HepG2 (cell line): Measurements from ENCODE around the gene CCN2. TPM values are rescaled to one million over a fixed set of nuclear protein-coding genes. Genes with fewer than 3 reads are reported as not detected.

ENCODE experiments used
- BATF2 ChIP-seq: sonication (generic); formaldehyde crosslinking; IDR thresholded peaks from 2 replicates; pipeline ENCODE4 v1.8.0; 2022; ENCODE audit warnings: mild to moderate bottlenecking, missing genetic modification reagents, moderate library complexity
- CENPBD1 ChIP-seq: sonication (generic); formaldehyde crosslinking; IDR thresholded peaks from 2 replicates; pipeline ENCODE4 v1.8.0; 2022; ENCODE audit warnings: missing genetic modification reagents, low read depth, mild to moderate bottlenecking, borderline replicate concordance
- CTCF ChIP-seq: sonication (generic); formaldehyde crosslinking; IDR thresholded peaks from 2 replicates; pipeline ENCODE4 v1.5.0; 2020; ENCODE audit warnings: mild to moderate bottlenecking, missing genetic modification reagents, moderate library complexity
- ELF3 ChIP-seq: IDR thresholded peaks from 2 replicates; pipeline ENCODE4 v1.6.1; 2016; ENCODE audit warnings: missing genetic modification reagents, missing compliant biosample characterization
- EP300 ChIP-seq, 3 experiments: sonication (generic) in 1 of 3; formaldehyde crosslinking in 1 of 3; IDR thresholded peaks; 2 replicates each; pipeline versions ENCODE4 v1.5.1 to v1.6.1; 2011 to 2020; ENCODE audit warnings: low read depth in 2 of 3, low read length in 2 of 3, borderline replicate concordance in 1 of 3, improper control_type of control experiment in 1 of 3, mild to moderate bottlenecking in 1 of 3, missing genetic modification reagents in 1 of 3, moderate library complexity in 1 of 3
- FOXO1 ChIP-seq: sonication (generic); formaldehyde crosslinking; IDR thresholded peaks from 2 replicates; pipeline ENCODE4 v1.4.0; 2020; ENCODE audit warnings: missing genetic modification reagents
- FOXP1 ChIP-seq, 2 experiments: fragments of 450-650 bp in 1 of 2; IDR thresholded peaks; 2 replicates each; pipeline ENCODE4 v1.6.1; 2017 to 2018; ENCODE audit warnings: antibody characterized with exemption in 1 of 2
- GATA4 ChIP-seq: sonication (generic); IDR thresholded peaks from 2 replicates; pipeline ENCODE4 v1.6.1; 2016; ENCODE audit warnings: antibody characterized with exemption, low read depth, borderline replicate concordance
- GLMP ChIP-seq: sonication (generic); formaldehyde crosslinking; IDR thresholded peaks from 2 replicates; pipeline ENCODE4 v1.9.0; 2021; ENCODE audit warnings: missing genetic modification reagents, mild to moderate bottlenecking, borderline replicate concordance
- HOXA9 ChIP-seq: sonication (generic); formaldehyde crosslinking; IDR thresholded peaks from 2 replicates; pipeline ENCODE4 v1.8.1; 2022; ENCODE audit warnings: missing genetic modification reagents, mild to moderate bottlenecking, moderate library complexity, borderline replicate concordance
- KAT7 ChIP-seq: IDR thresholded peaks from 2 replicates; pipeline ENCODE4 v1.6.1; 2018; ENCODE audit warnings: borderline replicate concordance, missing compliant biosample characterization
- NR2F2 ChIP-seq: IDR thresholded peaks from 2 replicates; pipeline ENCODE4 v1.6.1; 2012; ENCODE audit warnings: low read depth, inconsistent platforms, borderline replicate concordance
- PAF1 ChIP-seq: IDR thresholded peaks from 2 replicates; pipeline ENCODE4 v1.6.1; 2016; ENCODE audit warnings: missing genetic modification reagents, missing compliant biosample characterization
- PHF5A ChIP-seq: IDR thresholded peaks from one replicate; pipeline ENCODE4 v1.6.1; 2018; ENCODE audit warnings: low read depth, missing genetic modification reagents; ENCODE audit not compliant: unreplicated experiment
- PHF8 ChIP-seq: sonication (generic); formaldehyde crosslinking; IDR thresholded peaks from 2 replicates; pipeline ENCODE4 v1.5.0; 2020; ENCODE audit warnings: missing genetic modification reagents
- SALL1 ChIP-seq: sonication (generic); formaldehyde crosslinking; IDR thresholded peaks from 2 replicates; pipeline ENCODE4 v1.8.0; 2022; ENCODE audit warnings: mild to moderate bottlenecking, missing genetic modification reagents
- SNAPC5 ChIP-seq: sonication (generic); formaldehyde crosslinking; IDR thresholded peaks from 2 replicates; pipeline ENCODE4 v1.8.1; 2023; ENCODE audit warnings: mild to moderate bottlenecking, missing genetic modification reagents, borderline replicate concordance
- SP4 ChIP-seq: sonication (generic); formaldehyde crosslinking; IDR thresholded peaks from 2 replicates; pipeline ENCODE4 v1.8.1; 2023; ENCODE audit warnings: mild to moderate bottlenecking, missing genetic modification reagents
- ZBTB38 ChIP-seq: sonication (generic); formaldehyde crosslinking; IDR thresholded peaks from 2 replicates; pipeline ENCODE4 v1.5.1; 2020; ENCODE audit warnings: mild to moderate bottlenecking, missing genetic modification reagents
- ZFP62 ChIP-seq: sonication (generic); formaldehyde crosslinking; IDR thresholded peaks from 2 replicates; pipeline ENCODE4 v1.4.0; 2020; ENCODE audit warnings: missing genetic modification reagents
- ZNF326 ChIP-seq: sonication (generic); formaldehyde crosslinking; IDR thresholded peaks from 2 replicates; pipeline ENCODE4 v1.4.0; 2020; ENCODE audit warnings: missing genetic modification reagents, borderline replicate concordance
- ZNF337 ChIP-seq: sonication (generic); formaldehyde crosslinking; IDR thresholded peaks from 2 replicates; pipeline ENCODE4 v1.5.1; 2020; ENCODE audit warnings: missing genetic modification reagents, low read depth, mild to moderate bottlenecking, borderline replicate concordance
- ZNF367 ChIP-seq: sonication (generic); formaldehyde crosslinking; IDR thresholded peaks from 2 replicates; pipeline ENCODE4 v1.4.0; 2020; ENCODE audit warnings: missing genetic modification reagents, borderline replicate concordance
- ZNF749 ChIP-seq: sonication (generic); formaldehyde crosslinking; IDR thresholded peaks from 2 replicates; pipeline ENCODE4 v1.8.0; 2022; ENCODE audit warnings: mild to moderate bottlenecking, missing genetic modification reagents, moderate library complexity, borderline replicate concordance
- polyA plus RNA-seq, 8 experiments: library from polyadenylated mRNA; depleted of rRNA in 3 of 8; stranded (reverse) in 7 of 8; unstranded in 1 of 8; fragments of >200 nt; fragmentation: Illumina TruSeq in 4 of 8; extraction: Trizol in 4 of 8; gene quantifications; 2 replicates each; pipeline versions ENCODE4 v1.2.1 to v1.2.3, GENCODE V29; 2011 to 2016; ENCODE audit warnings: low read depth in 4 of 8, missing spikeins in 1 of 8, mixed read lengths in 1 of 8; ENCODE audit not compliant: insufficient read depth in 1 of 8
- total RNA-seq, 5 experiments: library from RNA; depleted of rRNA; stranded (reverse); fragments of >200 nt; fragmentation: Illumina TruSeq; extraction: Trizol; gene quantifications; 2 replicates each; pipeline ENCODE4 v1.2.3, GENCODE V29; 2016; ENCODE audit warnings: low read depth in 1 of 5

Gene CCN2
- total and polyA plus RNA-seq, 2 of the 13 experiments (the other 11 are each of a cell fraction or from before 2014, with no cell fraction given) = 34.7 to 316 TPM

GRCh38 chr6:131948692-131949619, 2.2 kb downstream of the CCN2 start (continued):
- TF ChIP-seq FOXO1 (CRISPR knock-in tag) (0 out of 2 replicates have a peak, but pooled peaks have one; percentile 20), ZNF326 (CRISPR knock-in tag) (0 out of 2 replicates have a peak, but pooled peaks have one; percentile 74), GLMP (CRISPR knock-in tag) (no peak), PHF5A (CRISPR knock-in tag) (peak; percentile 100), SALL1 (CRISPR knock-in tag) (peak; percentile 57; the same call in 1 of the 2 replicates), KAT7 (CRISPR knock-in tag) (no peak), CTCF (CRISPR knock-in tag) (no peak), ELF3 (CRISPR knock-in tag) (peak; percentile 1), PAF1 (peak; percentile 95), CENPBD1 (CRISPR knock-in tag) (0 out of 2 replicates have a peak, but pooled peaks have one; percentile 58), ZBTB38 (CRISPR knock-in tag) (peak; percentile 91), ZNF367 (CRISPR knock-in tag) (0 out of 2 replicates have a peak, but pooled peaks have one; percentile 31), ZNF749 (CRISPR knock-in tag) (peak; percentile 9; the same call in 1 of the 2 replicates), BATF2 (CRISPR knock-in tag) (0 out of 2 replicates have a peak, but pooled peaks have one; percentile 56), HOXA9 (CRISPR knock-in tag) (peak; percentile 76), PHF8 (CRISPR knock-in tag) (no peak; the same call in 1 of the 2 replicates), GATA4 (peak; percentile 32; the same call in 1 of the 2 replicates), EP300 (IDR thresholded peaks at IDR 0.05; ENCODE audit: low read depth in 2 of 2, low read length in 2 of 2) (no peak), EP300 (CRISPR knock-in tag; IDR thresholded peaks at IDR 0.05; ENCODE audit: borderline replicate concordance) (peak; percentile 46; the same call in 1 of the 2 replicates), SNAPC5 (CRISPR knock-in tag) (0 out of 2 replicates have a peak, but pooled peaks have one; percentile 32), ZNF337 (0 out of 2 replicates have a peak, but pooled peaks have one; percentile 37), NR2F2 (no peak), FOXP1 (IDR thresholded peaks at IDR 0.05) (no peak), FOXP1 (CRISPR knock-in tag; IDR thresholded peaks at IDR 0.05) (no peak), ZFP62 (CRISPR knock-in tag) (0 out of 2 replicates have a peak, but pooled peaks have one; percentile 55), SP4 (0 out of 2 replicates have a peak, but pooled peaks have one; percentile 4)
